Measurements from ENCODE around the gene DNER. TPM values are rescaled to one million over a fixed set of nuclear protein-coding genes. Genes with fewer than 3 reads are reported as not detected.

The DNER gene
- total and polyA plus RNA-seq, 2 experiments from 2014 or later = 0.39 to 0.65 TPM

DNA sequence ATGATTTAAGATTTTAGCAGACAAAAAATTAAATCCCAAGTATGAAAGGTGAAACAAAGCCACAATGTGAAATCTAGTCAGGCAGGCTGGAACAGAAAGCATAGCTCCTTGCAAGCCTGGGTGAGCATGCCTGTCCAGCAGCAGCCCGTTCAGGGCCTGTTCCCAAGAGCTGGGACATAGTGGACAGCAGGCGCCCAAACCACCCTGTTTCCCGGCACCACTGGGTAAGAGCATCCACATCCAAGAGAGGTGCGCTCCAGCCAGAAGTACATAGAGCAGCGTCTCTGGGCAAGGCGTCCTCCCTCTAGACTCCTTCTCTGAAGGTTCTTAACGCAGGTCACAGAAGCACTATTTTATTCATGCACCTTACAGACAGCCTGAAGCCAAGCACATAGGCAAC, 80.8 kb downstream of the DNER start:
- Histone ChIP-seq H3K4me3 (no peak overlapping the region), H2AFZ (no peak overlapping the region), H3K9me3 (ENCODE audit: low read depth) (no peaks in the 10 kb centered on the region), H3K4me1 (ENCODE audit: insufficient read depth) (no peaks in the 10 kb centered on the region), H3F3A (ENCODE audit: insufficient read depth) (no peaks in the 10 kb centered on the region), H4K20me1 (ENCODE audit: insufficient read depth) (no peaks in the 10 kb centered on the region), H3K9me2 (ENCODE audit: insufficient read depth) (no peaks in the 10 kb centered on the region), H3K27me3 (replicated peaks; ENCODE audit: insufficient read depth) (no peaks in the 10 kb centered on the region), H3K4me2 (ENCODE audit: unreplicated experiment) (no peak overlapping the region), H3K36me3 (ENCODE audit: low read depth) (no peaks in the 10 kb centered on the region), H3K79me2 (ENCODE audit: insufficient read depth) (no peaks in the 10 kb centered on the region), H3K27ac (no peak overlapping the region), H3K9ac (no peak overlapping the region)
- WGBS, 2 experiments (ENCODE audit: low coverage in 1 of 2, low lambda C conversion rate in 2 of 2, missing lambda C conversion rate in 2 of 2) = 65 to 67% methylated on average over 7 of the region's 7 CpGs
- TF ChIP-seq EZH2 (IDR thresholded peaks at IDR 0.05; ENCODE audit: insufficient read depth, poor library complexity, severe bottlenecking) (no peak), EZH2phosphoT487 (IDR thresholded peaks at IDR 0.05; ENCODE audit: insufficient read depth, low read depth) (no peak)
- in situ Hi-C loops (cut with MboI) = no loop called here
- no peak for DNase-seq

DNA sequence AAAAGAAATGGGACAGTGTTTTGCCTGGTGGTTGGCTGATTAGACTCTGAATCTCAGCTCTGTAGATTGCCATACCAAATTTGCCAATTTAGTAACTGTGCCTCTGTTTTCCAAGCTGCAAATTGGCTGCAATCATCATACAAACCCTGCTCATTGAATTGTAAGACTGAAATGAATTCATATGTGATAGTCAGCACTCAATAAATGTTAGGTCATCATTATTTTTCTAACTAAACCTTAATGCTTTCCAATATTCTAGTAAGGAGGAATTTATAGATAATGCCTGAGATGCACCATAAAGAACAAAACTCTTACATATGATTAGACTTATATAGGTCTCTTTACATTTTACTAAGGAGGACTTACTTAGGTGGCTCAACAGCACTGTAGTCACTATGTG, 85.3 kb downstream of the DNER start:
- TF ChIP-seq EZH2 (IDR thresholded peaks at IDR 0.05; ENCODE audit: insufficient read depth, poor library complexity, severe bottlenecking) = no peak
- TF ChIP-seq EZH2phosphoT487 (IDR thresholded peaks at IDR 0.05; ENCODE audit: insufficient read depth, low read depth) = no peak
- Histone ChIP-seq H4K20me1 (ENCODE audit: insufficient read depth) (no peaks in the 10 kb centered on the region), H3K27me3 (replicated peaks; ENCODE audit: insufficient read depth) (no peaks in the 10 kb centered on the region), H3K4me2 (ENCODE audit: unreplicated experiment) (no peak overlapping the region), H3K27ac (no peak overlapping the region), H3K4me1 (ENCODE audit: insufficient read depth) (no peaks in the 10 kb centered on the region), H3K9me3 (ENCODE audit: low read depth) (no peaks in the 10 kb centered on the region), H3K36me3 (ENCODE audit: low read depth) (no peaks in the 10 kb centered on the region), H2AFZ (no peak overlapping the region), H3K79me2 (ENCODE audit: insufficient read depth) (no peaks in the 10 kb centered on the region), H3K4me3 (no peak overlapping the region), H3F3A (ENCODE audit: insufficient read depth) (no peaks in the 10 kb centered on the region), H3K9me2 (ENCODE audit: insufficient read depth) (no peaks in the 10 kb centered on the region), H3K9ac (no peak overlapping the region)
- in situ Hi-C loops (cut with MboI) = no loop called here
- no peak for DNase-seq

DNA sequence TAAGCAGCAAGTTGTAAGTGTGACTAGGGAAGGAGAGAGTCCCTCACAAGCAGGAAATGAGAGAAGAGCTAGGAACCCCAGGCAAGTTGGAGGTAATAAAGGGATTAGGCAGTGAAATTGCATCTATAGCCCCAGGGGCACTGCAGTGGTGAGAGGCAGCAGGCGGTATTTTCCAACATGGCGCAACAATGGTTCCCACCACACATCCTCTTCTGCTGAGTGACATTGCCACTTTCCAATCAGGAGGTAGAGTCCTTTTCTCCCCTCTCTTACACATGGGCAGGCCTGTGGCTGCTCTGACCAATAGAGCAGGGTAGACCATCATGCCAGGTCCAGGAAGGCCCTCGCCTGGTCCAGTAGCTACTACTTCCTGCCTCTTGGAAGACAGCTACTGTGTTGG, 86.6 kb downstream of the DNER start:
- WGBS, 2 experiments (ENCODE audit: low coverage in 1 of 2, low lambda C conversion rate in 2 of 2, missing lambda C conversion rate in 2 of 2) = 30 to 43% methylated on average over 3 of the region's 3 CpGs

DNA sequence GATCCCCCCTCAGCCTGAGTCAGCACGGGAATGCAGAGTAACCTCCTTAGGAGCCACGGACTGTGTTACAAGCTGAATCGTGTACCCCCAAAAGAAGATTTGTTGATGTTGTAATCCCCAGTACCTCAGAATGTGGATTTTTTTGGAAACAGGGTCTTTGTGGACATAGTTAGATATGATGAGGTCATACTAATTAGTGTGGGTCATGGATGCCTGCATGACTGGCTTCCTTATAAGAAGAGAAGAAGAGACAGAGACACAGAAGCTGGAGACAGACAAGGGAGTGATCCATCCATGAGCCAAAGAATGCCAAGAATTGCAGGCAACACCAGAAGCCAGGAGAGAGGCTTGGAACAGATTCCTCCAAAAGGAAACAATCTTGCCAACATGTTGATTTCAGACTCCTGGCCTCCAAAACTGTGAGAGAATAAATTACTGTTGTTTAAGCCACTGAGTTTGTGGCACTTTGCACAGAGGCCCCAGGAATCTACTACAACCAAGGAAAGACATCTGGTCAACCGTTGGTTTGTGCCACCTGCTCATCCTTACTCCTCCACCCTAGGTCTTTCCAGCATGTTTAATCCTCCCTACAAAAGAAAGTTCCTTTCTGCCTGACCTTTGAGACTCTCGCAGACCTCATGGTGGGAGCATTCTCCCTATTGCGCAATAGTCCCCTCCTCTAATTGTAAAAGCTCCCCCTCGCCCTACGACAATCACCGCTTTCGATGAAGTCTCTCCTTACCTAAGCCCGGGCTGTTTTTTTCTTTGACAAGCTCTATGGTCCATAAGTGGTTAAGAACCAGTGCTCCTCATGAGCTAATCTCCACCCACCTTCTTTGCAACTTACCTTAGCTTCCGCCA, 91.6 kb downstream of the DNER start:
- Histone ChIP-seq H2AFZ (no peak overlapping the region), H3K27ac (no peak overlapping the region), H3K79me2 (ENCODE audit: insufficient read depth) (no peaks in the 10 kb centered on the region), H3K9ac (no peak overlapping the region), H3K27me3 (replicated peaks; ENCODE audit: insufficient read depth) (no peaks in the 10 kb centered on the region), H4K20me1 (ENCODE audit: insufficient read depth) (no peaks in the 10 kb centered on the region), H3K4me3 (no peak overlapping the region), H3F3A (ENCODE audit: insufficient read depth) (no peaks in the 10 kb centered on the region), H3K4me2 (ENCODE audit: unreplicated experiment) (no peak overlapping the region), H3K9me3 (ENCODE audit: low read depth) (no peaks in the 10 kb centered on the region), H3K4me1 (ENCODE audit: insufficient read depth) (no peaks in the 10 kb centered on the region), H3K36me3 (ENCODE audit: low read depth) (no peaks in the 10 kb centered on the region), H3K9me2 (ENCODE audit: insufficient read depth) (no peaks in the 10 kb centered on the region)
- 72 to 75% methylated on average over 12 of the region's 12 CpGs for WGBS, 2 experiments (ENCODE audit: low coverage in 1 of 2, low lambda C conversion rate in 2 of 2, missing lambda C conversion rate in 2 of 2)
- DNase-seq = no peak
- in situ Hi-C loops (cut with MboI) = no loop called here
- TF ChIP-seq EZH2 (IDR thresholded peaks at IDR 0.05; ENCODE audit: insufficient read depth, poor library complexity, severe bottlenecking) (no peak), EZH2phosphoT487 (IDR thresholded peaks at IDR 0.05; ENCODE audit: insufficient read depth, low read depth) (no peak)

More for the DNA sequence above, 86.6 kb downstream of the DNER start:
- in situ Hi-C loops (cut with MboI) = no loop called here
- Histone ChIP-seq H3K9ac (no peak overlapping the region), H3F3A (ENCODE audit: insufficient read depth) (no peaks in the 10 kb centered on the region), H3K9me3 (ENCODE audit: low read depth) (no peaks in the 10 kb centered on the region), H3K36me3 (ENCODE audit: low read depth) (no peaks in the 10 kb centered on the region), H3K79me2 (ENCODE audit: insufficient read depth) (no peaks in the 10 kb centered on the region), H3K4me1 (ENCODE audit: insufficient read depth) (no peaks in the 10 kb centered on the region), H3K27ac (no peak overlapping the region), H3K27me3 (replicated peaks; ENCODE audit: insufficient read depth) (no peaks in the 10 kb centered on the region), H3K9me2 (ENCODE audit: insufficient read depth) (no peaks in the 10 kb centered on the region), H3K4me2 (ENCODE audit: unreplicated experiment) (no peak overlapping the region), H2AFZ (no peak overlapping the region), H4K20me1 (ENCODE audit: insufficient read depth) (no peaks in the 10 kb centered on the region), H3K4me3 (no peak overlapping the region)
- no peak for DNase-seq
- no peak for TF ChIP-seq EZH2 (IDR thresholded peaks at IDR 0.05; ENCODE audit: insufficient read depth, poor library complexity, severe bottlenecking)
- no peak for TF ChIP-seq EZH2phosphoT487 (IDR thresholded peaks at IDR 0.05; ENCODE audit: insufficient read depth, low read depth)

All from GM23248 (cell line).